Measurements from ENCODE around the gene CLN3. TPM values are rescaled to one million over a fixed set of nuclear protein-coding genes. Genes with fewer than 3 reads are reported as not detected.
A peak's percentile ranks its signal among the peaks of the same experiment; 100 is the strongest.

Gene CLN3
- total and polyA plus RNA-seq, 9 of the 15 experiments (the other 6 are each of a cell fraction or from before 2014, with no cell fraction given), result 2.5 to 27.1 (median 11.6) TPM

DNA sequence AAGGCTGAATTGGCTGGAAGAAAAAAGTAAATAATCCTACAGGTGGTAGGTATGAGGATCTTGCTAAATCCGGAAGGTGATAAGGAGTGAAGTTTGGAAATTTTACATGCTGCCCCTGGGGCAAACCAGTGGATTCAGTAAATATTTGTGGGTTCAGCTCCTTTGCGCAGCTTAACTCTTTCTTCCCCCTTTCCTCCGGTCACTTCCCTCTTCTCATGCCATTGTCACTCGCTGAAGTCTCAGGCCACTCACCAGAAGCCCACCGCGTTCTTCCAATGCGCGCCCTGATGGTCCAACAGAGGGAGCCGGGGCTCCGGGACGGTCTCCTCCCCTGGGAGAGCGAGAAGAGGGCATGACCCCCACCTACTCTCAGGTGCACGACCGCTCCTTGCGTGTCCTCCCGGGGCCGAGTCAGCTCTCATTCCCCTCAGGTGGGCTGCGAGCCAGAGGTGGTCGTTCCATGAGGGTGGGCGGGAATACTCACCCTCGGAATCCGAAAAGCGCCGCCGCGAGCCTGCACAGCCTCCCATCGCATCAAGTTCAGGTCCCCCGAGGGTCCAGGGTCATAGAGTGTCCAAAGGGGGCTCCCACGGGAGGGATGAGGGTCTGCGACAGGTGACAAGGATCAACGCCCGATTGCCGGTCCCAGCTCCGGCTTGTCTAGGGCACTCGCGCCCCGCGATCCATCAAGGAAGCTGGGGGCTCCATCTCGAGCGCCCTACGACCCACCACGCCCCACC, 474 bp downstream of the CLN3 start (continued):
- TF ChIP-seq TOE1 (IDR thresholded peaks at IDR 0.05; ENCODE audit: borderline replicate concordance) (no peak), TOE1 (CRISPR knock-in tag; IDR thresholded peaks at IDR 0.05; ENCODE audit: borderline replicate concordance, low read depth) (0 out of 2 replicates have a peak, but pooled peaks have one; percentile 54), ZNF133 (CRISPR knock-in tag; IDR thresholded peaks at IDR 0.05) (no peak), NFATC3 (IDR thresholded peaks at IDR 0.05) (no peak), HDAC1 (IDR thresholded peaks at IDR 0.05) (peak in 1 of 2 experiments; percentile 38; a peak in 2 of 4 replicates), ZNF217 (CRISPR knock-in tag; IDR thresholded peaks at IDR 0.05) (no peak), POLR2A (conservative IDR thresholded peaks at IDR 0.05) (peak; percentile 49), JUND (IDR thresholded peaks at IDR 0.05; ENCODE audit: borderline replicate concordance, low read depth, low read length) (no peak), JUND (tag; IDR thresholded peaks at IDR 0.05; ENCODE audit: borderline replicate concordance, low read depth, low read length) (no peak), NFYB (IDR thresholded peaks at IDR 0.05; ENCODE audit: extremely low read depth, insufficient read length) (no peak), ERF (CRISPR knock-in tag; IDR thresholded peaks at IDR 0.05) (no peak), ZNF644 (tag; IDR thresholded peaks at IDR 0.05; ENCODE audit: low read depth) (no peak), ADNP (tag; IDR thresholded peaks at IDR 0.05) (no peak), TCF7L2 (IDR thresholded peaks at IDR 0.05; ENCODE audit: low read depth, low read length) (no peak), PTTG1 (tag; IDR thresholded peaks at IDR 0.05; ENCODE audit: low read depth) (no peak)
- TF ChIP-seq, protein P1, sequence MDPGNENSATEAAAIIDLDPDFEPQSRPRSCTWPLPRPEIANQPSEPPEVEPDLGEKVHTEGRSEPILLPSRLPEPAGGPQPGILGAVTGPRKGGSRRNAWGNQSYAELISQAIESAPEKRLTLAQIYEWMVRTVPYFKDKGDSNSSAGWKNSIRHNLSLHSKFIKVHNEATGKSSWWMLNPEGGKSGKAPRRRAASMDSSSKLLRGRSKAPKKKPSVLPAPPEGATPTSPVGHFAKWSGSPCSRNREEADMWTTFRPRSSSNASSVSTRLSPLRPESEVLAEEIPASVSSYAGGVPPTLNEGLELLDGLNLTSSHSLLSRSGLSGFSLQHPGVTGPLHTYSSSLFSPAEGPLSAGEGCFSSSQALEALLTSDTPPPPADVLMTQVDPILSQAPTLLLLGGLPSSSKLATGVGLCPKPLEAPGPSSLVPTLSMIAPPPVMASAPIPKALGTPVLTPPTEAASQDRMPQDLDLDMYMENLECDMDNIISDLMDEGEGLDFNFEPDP (CRISPR knock-in tag; IDR thresholded peaks at IDR 0.05), result no peak
- TF ChIP-seq, protein P2, sequence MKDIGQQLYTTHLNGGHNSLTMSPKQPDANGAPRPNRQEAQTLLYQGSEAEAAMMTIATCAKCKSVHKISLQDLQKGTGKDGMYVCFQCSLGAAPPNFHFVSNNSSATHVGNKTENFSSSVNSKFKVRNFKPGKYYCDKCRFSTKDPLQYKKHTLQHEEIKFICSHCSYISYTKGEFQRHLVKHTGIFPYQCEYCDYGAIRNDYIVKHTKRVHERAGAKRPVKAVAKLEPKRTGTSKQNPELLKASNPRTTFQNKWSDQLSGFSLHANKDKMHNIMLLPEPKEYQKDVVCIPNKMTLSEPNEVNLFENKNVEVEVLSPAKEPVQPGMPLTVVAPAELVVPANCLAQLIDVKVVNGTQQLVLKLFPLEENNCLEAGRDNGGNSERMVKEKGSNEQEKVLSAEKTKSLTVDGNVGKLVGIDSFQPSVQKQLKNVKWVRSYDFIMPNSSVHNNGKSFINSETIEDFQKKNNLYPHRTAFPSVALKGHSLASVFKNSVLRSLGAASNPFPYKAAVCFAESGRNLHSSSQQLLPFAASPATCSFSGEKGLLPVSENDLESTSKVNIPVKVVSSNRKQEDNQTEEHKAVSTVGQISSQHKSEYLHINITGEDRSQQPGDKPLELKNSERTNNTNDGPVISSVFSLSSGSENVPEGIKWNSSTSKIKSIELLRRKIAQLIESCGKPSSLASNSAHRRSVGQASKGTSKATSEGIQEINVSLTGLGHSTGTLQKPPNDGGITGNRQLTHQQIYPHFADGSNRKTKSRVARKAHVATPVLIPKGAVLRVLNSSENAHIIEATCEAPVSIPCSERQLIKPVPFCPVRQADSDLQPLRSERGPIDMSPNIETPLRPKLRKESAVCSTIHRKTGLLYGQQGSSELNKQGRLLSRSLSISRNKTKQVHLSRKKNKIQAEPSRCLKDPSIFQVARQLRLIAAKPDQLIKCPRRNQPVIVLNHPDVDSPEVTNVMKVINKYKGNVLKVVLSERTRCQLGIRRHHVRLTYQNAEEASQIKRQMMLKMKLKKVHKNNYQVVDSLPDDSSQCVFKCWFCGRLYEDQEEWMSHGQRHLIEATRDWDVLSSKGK (CRISPR knock-in tag; IDR thresholded peaks at IDR 0.05), result no peak
- TF ChIP-seq, protein P3, sequence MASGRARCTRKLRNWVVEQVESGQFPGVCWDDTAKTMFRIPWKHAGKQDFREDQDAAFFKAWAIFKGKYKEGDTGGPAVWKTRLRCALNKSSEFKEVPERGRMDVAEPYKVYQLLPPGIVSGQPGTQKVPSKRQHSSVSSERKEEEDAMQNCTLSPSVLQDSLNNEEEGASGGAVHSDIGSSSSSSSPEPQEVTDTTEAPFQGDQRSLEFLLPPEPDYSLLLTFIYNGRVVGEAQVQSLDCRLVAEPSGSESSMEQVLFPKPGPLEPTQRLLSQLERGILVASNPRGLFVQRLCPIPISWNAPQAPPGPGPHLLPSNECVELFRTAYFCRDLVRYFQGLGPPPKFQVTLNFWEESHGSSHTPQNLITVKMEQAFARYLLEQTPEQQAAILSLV (tag; IDR thresholded peaks at IDR 0.05), result no peak
- TF ChIP-seq, protein P4, sequence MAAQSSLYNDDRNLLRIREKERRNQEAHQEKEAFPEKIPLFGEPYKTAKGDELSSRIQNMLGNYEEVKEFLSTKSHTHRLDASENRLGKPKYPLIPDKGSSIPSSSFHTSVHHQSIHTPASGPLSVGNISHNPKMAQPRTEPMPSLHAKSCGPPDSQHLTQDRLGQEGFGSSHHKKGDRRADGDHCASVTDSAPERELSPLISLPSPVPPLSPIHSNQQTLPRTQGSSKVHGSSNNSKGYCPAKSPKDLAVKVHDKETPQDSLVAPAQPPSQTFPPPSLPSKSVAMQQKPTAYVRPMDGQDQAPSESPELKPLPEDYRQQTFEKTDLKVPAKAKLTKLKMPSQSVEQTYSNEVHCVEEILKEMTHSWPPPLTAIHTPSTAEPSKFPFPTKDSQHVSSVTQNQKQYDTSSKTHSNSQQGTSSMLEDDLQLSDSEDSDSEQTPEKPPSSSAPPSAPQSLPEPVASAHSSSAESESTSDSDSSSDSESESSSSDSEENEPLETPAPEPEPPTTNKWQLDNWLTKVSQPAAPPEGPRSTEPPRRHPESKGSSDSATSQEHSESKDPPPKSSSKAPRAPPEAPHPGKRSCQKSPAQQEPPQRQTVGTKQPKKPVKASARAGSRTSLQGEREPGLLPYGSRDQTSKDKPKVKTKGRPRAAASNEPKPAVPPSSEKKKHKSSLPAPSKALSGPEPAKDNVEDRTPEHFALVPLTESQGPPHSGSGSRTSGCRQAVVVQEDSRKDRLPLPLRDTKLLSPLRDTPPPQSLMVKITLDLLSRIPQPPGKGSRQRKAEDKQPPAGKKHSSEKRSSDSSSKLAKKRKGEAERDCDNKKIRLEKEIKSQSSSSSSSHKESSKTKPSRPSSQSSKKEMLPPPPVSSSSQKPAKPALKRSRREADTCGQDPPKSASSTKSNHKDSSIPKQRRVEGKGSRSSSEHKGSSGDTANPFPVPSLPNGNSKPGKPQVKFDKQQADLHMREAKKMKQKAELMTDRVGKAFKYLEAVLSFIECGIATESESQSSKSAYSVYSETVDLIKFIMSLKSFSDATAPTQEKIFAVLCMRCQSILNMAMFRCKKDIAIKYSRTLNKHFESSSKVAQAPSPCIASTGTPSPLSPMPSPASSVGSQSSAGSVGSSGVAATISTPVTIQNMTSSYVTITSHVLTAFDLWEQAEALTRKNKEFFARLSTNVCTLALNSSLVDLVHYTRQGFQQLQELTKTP (IDR thresholded peaks at IDR 0.05; ENCODE audit: low read depth in 1 of 2, partially characterized antibody in 2 of 2), result no peak
